Measurements from ENCODE around the gene CRYBB1.
A peak's percentile ranks its signal among the peaks of the same experiment; 100 is the strongest.

The CRYBB1 gene

DNA sequence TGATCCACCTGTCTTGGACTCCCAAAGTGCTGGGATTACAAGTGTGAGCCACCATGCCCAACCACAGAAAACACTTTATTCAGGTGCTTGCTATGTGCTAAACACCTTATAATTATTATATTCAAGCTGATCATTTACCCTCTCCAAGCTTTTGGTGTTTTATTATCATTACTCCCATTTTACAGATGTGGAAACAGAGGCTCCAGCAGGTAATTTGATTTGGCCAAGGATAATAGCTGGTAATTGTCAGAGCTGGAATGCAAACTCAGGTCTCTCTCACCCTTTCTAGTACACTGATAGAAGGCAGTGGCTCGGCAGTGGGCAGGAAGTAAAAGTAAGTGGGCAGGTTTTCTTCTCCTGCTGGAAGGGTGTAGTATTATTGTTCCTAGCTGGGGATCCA is 24.1 kb downstream of the CRYBB1 start:
- H3K79me2 ChIP-seq (ENCODE audit: control insufficient read depth, low read length): peaks cover 14% of the 10 kb centered on the region
- no peak overlapping the region for H3K4me2 ChIP-seq (ENCODE audit: low read length)
- no peak overlapping the region for H3K27ac ChIP-seq (ENCODE audit: low read depth, low read length)
- no peaks in the 10 kb centered on the region for H3K9me3 ChIP-seq (ENCODE audit: control insufficient read depth, insufficient read depth, low read length)
- peaks cover 36% of the 10 kb centered on the region for H3K4me1 ChIP-seq (ENCODE audit: control insufficient read depth, low read length)
- no peak overlapping the region for H3K4me3 ChIP-seq (ENCODE audit: low read length)
- H4K20me1 ChIP-seq (ENCODE audit: control insufficient read depth, insufficient read depth, low read depth, low read length): peaks cover 1% of the 10 kb centered on the region; the same call in 1 of the 2 replicates
- peaks cover 3% of the 10 kb centered on the region; the same call in 1 of the 2 replicates for H3F3A ChIP-seq (ENCODE audit: control insufficient read depth, insufficient read depth)
- H3K36me3 ChIP-seq (ENCODE audit: control insufficient read depth, low read length): peaks cover 5% of the 10 kb centered on the region
- H3K27me3 ChIP-seq (ENCODE audit: control insufficient read depth, low read length): no peaks in the 10 kb centered on the region
- no peaks in the 10 kb centered on the region for H3K9me2 ChIP-seq (replicated peaks; ENCODE audit: control insufficient read depth, low read length)
- no peak for TF ChIP-seq EZH2phosphoT487 (IDR thresholded peaks at IDR 0.05; ENCODE audit: borderline replicate concordance, low read length)
- TF ChIP-seq, protein P1, sequence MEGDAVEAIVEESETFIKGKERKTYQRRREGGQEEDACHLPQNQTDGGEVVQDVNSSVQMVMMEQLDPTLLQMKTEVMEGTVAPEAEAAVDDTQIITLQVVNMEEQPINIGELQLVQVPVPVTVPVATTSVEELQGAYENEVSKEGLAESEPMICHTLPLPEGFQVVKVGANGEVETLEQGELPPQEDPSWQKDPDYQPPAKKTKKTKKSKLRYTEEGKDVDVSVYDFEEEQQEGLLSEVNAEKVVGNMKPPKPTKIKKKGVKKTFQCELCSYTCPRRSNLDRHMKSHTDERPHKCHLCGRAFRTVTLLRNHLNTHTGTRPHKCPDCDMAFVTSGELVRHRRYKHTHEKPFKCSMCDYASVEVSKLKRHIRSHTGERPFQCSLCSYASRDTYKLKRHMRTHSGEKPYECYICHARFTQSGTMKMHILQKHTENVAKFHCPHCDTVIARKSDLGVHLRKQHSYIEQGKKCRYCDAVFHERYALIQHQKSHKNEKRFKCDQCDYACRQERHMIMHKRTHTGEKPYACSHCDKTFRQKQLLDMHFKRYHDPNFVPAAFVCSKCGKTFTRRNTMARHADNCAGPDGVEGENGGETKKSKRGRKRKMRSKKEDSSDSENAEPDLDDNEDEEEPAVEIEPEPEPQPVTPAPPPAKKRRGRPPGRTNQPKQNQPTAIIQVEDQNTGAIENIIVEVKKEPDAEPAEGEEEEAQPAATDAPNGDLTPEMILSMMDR (IDR thresholded peaks at IDR 0.05; ENCODE audit: low read depth, low read length, poor library complexity, severe bottlenecking): no peak

DNA sequence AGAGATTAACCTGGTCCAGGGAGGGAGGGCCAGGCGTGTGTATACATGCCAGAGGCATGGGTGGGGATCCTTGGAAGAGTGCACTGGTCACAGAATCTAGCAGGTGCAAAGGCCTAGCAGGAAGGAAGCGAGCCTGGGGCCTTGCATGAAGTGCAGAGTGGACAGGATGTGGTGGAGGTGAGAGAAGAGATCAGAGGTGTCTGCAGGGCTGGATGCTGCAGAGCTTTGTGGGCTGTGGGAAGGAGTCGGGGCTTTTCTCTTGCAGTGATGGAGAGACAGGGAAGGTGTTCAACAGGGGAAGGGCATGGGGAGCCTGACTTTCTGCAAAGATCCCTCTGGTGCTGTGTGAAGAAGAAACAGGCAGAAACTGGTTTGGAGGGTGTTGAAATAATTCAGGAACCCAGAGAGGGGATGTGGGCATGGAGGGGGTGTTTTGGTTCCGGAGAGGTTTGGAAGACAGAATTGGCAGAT is 25.4 kb downstream of the CRYBB1 start:
- Histone ChIP-seq H3K4me2 (ENCODE audit: low read length) (peak overlapping the region; percentile 45), H3K27me3 (ENCODE audit: control insufficient read depth, low read length) (no peaks in the 10 kb centered on the region), H3K9me2 (replicated peaks; ENCODE audit: control insufficient read depth, low read length) (no peaks in the 10 kb centered on the region), H3K27ac (ENCODE audit: low read depth, low read length) (peak overlapping the region; percentile 37), H3K4me3 (ENCODE audit: low read length) (peak overlapping the region; percentile 28), H3F3A (ENCODE audit: control insufficient read depth, insufficient read depth) (peaks cover 11% of the 10 kb centered on the region; the same call in 1 of the 2 replicates), H3K79me2 (ENCODE audit: control insufficient read depth, low read length) (peaks cover 27% of the 10 kb centered on the region), H3K4me1 (ENCODE audit: control insufficient read depth, low read length) (peaks cover 46% of the 10 kb centered on the region), H3K9me3 (ENCODE audit: control insufficient read depth, insufficient read depth, low read length) (no peaks in the 10 kb centered on the region), H3K36me3 (ENCODE audit: control insufficient read depth, low read length) (peaks cover 13% of the 10 kb centered on the region), H4K20me1 (ENCODE audit: control insufficient read depth, insufficient read depth, low read depth, low read length) (peaks cover 7% of the 10 kb centered on the region; the same call in 1 of the 2 replicates)
- TF ChIP-seq, protein P1 (IDR thresholded peaks at IDR 0.05; ENCODE audit: low read depth, low read length, poor library complexity, severe bottlenecking): no peak
- no peak for TF ChIP-seq EZH2phosphoT487 (IDR thresholded peaks at IDR 0.05; ENCODE audit: borderline replicate concordance, low read length)

DNA sequence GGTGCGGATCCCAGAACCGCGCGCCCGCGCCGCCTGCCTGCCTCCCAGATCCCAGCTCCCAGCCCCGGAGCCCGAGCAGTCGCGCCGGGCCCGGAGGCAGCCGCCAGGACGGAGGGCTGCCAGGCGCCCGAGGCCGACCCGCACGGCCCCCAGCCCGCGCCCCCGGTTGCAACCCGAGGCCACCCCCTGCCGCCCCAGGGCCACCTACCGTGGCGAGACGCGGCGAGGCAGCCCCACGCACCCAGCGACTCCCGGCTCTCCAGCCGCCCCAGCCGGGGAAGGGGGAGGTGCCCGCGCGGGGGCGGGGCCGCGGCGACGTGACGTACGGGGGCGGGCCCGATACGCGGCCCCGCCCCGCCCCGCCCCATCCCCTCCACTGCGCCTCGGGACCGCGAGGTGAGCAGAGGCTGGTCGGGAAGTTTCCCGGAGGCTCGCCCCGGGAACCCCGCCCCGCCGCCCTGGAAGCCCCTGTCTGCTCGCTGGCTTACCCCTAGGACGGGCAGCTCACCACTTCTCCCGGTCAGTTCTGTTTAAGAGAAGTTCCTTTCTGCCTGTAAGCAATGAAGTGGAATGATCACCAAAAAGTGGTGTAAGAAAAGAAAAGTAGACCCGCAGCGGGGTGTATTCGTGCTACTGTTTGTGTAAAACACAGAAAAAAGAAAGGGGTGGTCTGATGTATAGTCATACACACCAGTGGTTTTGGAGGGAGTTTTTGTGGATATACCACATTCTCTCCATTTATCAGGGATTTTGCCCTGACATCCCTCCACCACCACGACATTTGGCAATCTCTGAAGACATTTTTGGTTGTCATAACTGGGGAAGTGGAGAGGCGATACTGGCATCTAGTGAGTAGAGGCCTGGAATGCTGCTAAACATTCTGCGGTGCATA is 27.7 kb downstream of the CRYBB1 start, which contains the start of gene TPST2:
TSS of gene TPST2 (minus strand) at position 288 of the 892 bp plus-strand sequence. CDS start 48,502 bp downstream, outside the sequence.
- H3F3A ChIP-seq (ENCODE audit: control insufficient read depth, insufficient read depth): peaks cover 11% of the 10 kb centered on the region; the same call in 1 of the 2 replicates
- H3K27ac ChIP-seq (ENCODE audit: low read depth, low read length): peak within 1 kb of the TSS; percentile 32; the same call in 1 of the 2 replicates

More for the DNA sequence above, 27.7 kb downstream of the CRYBB1 start, which contains the start of gene TPST2:
- H4K20me1 ChIP-seq (ENCODE audit: control insufficient read depth, insufficient read depth, low read depth, low read length): peaks cover 7% of the 10 kb centered on the region; the same call in 1 of the 2 replicates
- peak within 1 kb of the TSS; percentile 92 for H3K4me3 ChIP-seq (ENCODE audit: low read length)
- no peaks in the 10 kb centered on the region for H3K9me2 ChIP-seq (replicated peaks; ENCODE audit: control insufficient read depth, low read length)
- H3K4me2 ChIP-seq (ENCODE audit: low read length): peak within 1 kb of the TSS; percentile 95
- peaks cover 23% of the 10 kb centered on the region for H3K36me3 ChIP-seq (ENCODE audit: control insufficient read depth, low read length)
- no peak for TF ChIP-seq EZH2phosphoT487 (IDR thresholded peaks at IDR 0.05; ENCODE audit: borderline replicate concordance, low read length)
- TF ChIP-seq, protein P1 (IDR thresholded peaks at IDR 0.05; ENCODE audit: low read depth, low read length, poor library complexity, severe bottlenecking): no peak
- H3K4me1 ChIP-seq (ENCODE audit: control insufficient read depth, low read length): peaks cover 65% of the 10 kb centered on the region
- H3K9me3 ChIP-seq (ENCODE audit: control insufficient read depth, insufficient read depth, low read length): no peaks in the 10 kb centered on the region
- H3K79me2 ChIP-seq (ENCODE audit: control insufficient read depth, low read length): peaks cover 49% of the 10 kb centered on the region
- H3K27me3 ChIP-seq (ENCODE audit: control insufficient read depth, low read length): no peaks in the 10 kb centered on the region
